HepG2 (cell line): Measurements from ENCODE around the gene METRNL. TPM values are rescaled to one million over a fixed set of nuclear protein-coding genes. Genes with fewer than 3 reads are reported as not detected.

Experiments used
- DR1 ChIP-seq: sonication (generic); formaldehyde crosslinking; IDR thresholded peaks from 2 replicates; pipeline ENCODE4 v1.8.0; 2021; ENCODE audit warnings: mild to moderate bottlenecking, missing genetic modification reagents, inconsistent platforms
- GPN1 ChIP-seq: sonication (generic); formaldehyde crosslinking; IDR thresholded peaks from 2 replicates; pipeline ENCODE4 v1.5.1; 2020; ENCODE audit warnings: missing genetic modification reagents, borderline replicate concordance
- GTF2F1 ChIP-seq: fragments of 150-350 bp; IDR thresholded peaks from 2 replicates; pipeline ENCODE4 v1.6.1; 2014; ENCODE audit warnings: low read length
- MTF2 ChIP-seq: sonication (generic); formaldehyde crosslinking; IDR thresholded peaks from 2 replicates; pipeline ENCODE4 v1.5.0; 2020; ENCODE audit warnings: missing genetic modification reagents, borderline replicate concordance
- PRPF4 ChIP-seq: fragments of 200-400 bp; formaldehyde crosslinking; IDR thresholded peaks from 2 replicates; pipeline ENCODE4 v1.6.1; 2016; ENCODE audit warnings: low read length, low read depth; ENCODE audit not compliant: poor library complexity, severe bottlenecking
- RFXAP ChIP-seq: sonication (generic); formaldehyde crosslinking; IDR thresholded peaks from 2 replicates; pipeline ENCODE4 v1.4.0; 2020; ENCODE audit warnings: missing genetic modification reagents, borderline replicate concordance
- SMYD3 ChIP-seq: sonication (generic); formaldehyde crosslinking; IDR thresholded peaks from 2 replicates; pipeline ENCODE4 v1.8.1; 2023; ENCODE audit warnings: mild to moderate bottlenecking, missing genetic modification reagents
- ZNF496 ChIP-seq: sonication (generic); formaldehyde crosslinking; IDR thresholded peaks from 2 replicates; pipeline ENCODE4 v1.8.1; 2023; ENCODE audit warnings: mild to moderate bottlenecking, moderate library complexity, missing genetic modification reagents; ENCODE audit not compliant: insufficient replicate concordance
- ZNF577 ChIP-seq: sonication (generic); formaldehyde crosslinking; IDR thresholded peaks from 2 replicates; pipeline ENCODE4 v1.4.0; 2020; ENCODE audit warnings: mild to moderate bottlenecking, low read depth, missing genetic modification reagents, borderline replicate concordance
- ZNF629 ChIP-seq: sonication (generic); formaldehyde crosslinking; conservative IDR thresholded peaks from 2 replicates; pipeline ENCODE4 v1.5.0; 2020; ENCODE audit warnings: missing genetic modification reagents
- ZNF746 ChIP-seq: sonication (generic); formaldehyde crosslinking; IDR thresholded peaks from 2 replicates; pipeline ENCODE4 v1.8.0; 2022; ENCODE audit warnings: mild to moderate bottlenecking, missing genetic modification reagents
- ZNF776 ChIP-seq: sonication (generic); formaldehyde crosslinking; IDR thresholded peaks from 2 replicates; pipeline ENCODE4 v1.4.0; 2020; ENCODE audit warnings: mild to moderate bottlenecking, missing genetic modification reagents
- polyA plus RNA-seq, 8 experiments: library from polyadenylated mRNA; depleted of rRNA in 3 of 8; stranded (reverse) in 7 of 8; unstranded in 1 of 8; fragments of >200 nt; fragmentation: Illumina TruSeq in 4 of 8; extraction: Trizol in 4 of 8; gene quantifications; 2 replicates each; pipeline versions ENCODE4 v1.2.1 to v1.2.3, GENCODE V29; 2011 to 2016; ENCODE audit warnings: low read depth in 4 of 8, missing spikeins in 1 of 8, mixed read lengths in 1 of 8; ENCODE audit not compliant: insufficient read depth in 1 of 8
- total RNA-seq, 5 experiments: library from RNA; depleted of rRNA; stranded (reverse); fragments of >200 nt; fragmentation: Illumina TruSeq; extraction: Trizol; gene quantifications; 2 replicates each; pipeline ENCODE4 v1.2.3, GENCODE V29; 2016; ENCODE audit warnings: low read depth in 1 of 5
- TF ChIP-seq, protein P1 (sequence below): sonication (generic); formaldehyde crosslinking; IDR thresholded peaks from 2 replicates; pipeline ENCODE4 v1.5.0; 2020; ENCODE audit warnings: mild to moderate bottlenecking, missing genetic modification reagents
- TF ChIP-seq, protein P2 (sequence below): sonication (generic); formaldehyde crosslinking; IDR thresholded peaks from 2 replicates; pipeline ENCODE4 v1.4.0; 2020; ENCODE audit warnings: missing genetic modification reagents, low read depth, mild to moderate bottlenecking, borderline replicate concordance
- TF ChIP-seq, protein P3 (sequence below): IDR thresholded peaks from 2 replicates; pipeline ENCODE4 v1.6.1; 2016; ENCODE audit warnings: control low read depth
- TF ChIP-seq, protein P4 (sequence below): sonication (generic); formaldehyde crosslinking; IDR thresholded peaks from 2 replicates; pipeline ENCODE4 v1.9.0; 2022; ENCODE audit warnings: low read depth, missing genetic modification reagents
- TF ChIP-seq, protein P5 (sequence below): sonication (generic); formaldehyde crosslinking; IDR thresholded peaks from 2 replicates; pipeline ENCODE4 v1.5.1; 2020; ENCODE audit warnings: missing genetic modification reagents, mild to moderate bottlenecking, borderline replicate concordance
- TF ChIP-seq, protein P6 (sequence below): sonication (generic); formaldehyde crosslinking; IDR thresholded peaks from 2 replicates; pipeline ENCODE4 v1.8.1; 2023; ENCODE audit warnings: missing genetic modification reagents, mild to moderate bottlenecking, borderline replicate concordance

METRNL gene
- total and polyA plus RNA-seq, 2 of the 13 experiments (the other 11 are each of a cell fraction or from before 2014, with no cell fraction given) = 0.66 to 0.84 TPM

DNA sequence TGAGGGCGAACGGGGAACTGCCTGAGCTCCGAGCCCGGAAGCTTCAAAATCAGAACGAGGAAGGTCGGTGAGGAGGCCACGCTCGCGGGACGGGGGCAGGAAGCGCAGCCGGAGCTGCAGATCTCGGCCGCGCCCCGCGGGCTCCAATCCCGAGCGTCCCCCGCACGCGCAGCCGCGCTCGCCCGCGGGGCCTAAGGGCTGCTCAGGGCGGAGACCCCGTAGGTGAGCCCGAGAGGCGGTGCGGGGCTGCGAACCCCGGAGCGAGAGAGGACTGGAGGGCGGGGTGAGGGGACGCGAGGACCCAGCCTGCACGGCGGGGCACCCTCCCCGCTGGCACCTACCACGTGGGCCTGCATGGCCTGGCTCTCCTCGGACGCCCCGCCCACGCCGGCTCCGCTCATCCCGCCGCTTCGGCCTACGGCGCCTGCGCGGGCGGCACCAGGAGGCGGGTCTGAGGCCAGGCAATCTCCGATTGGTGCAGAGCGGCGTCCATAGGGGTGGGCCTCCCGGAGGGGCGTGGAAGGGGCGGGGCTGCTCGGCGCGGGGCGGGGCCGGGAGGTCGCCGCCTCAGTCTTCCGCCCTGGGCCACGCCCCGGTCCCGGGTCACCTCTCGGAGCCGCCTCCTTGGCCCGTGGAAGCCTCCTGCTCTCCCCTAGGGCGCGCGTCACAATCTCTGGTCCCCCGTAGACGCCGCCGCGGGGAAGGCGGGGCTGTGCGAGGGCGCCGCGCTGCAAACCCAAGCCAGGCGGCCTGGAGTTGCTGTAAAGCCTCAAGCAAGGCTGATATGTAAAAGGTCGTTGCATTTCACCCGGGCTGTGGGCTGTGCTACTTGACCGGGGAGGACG is 27.8 kb upstream of the METRNL start (continued):
- TF ChIP-seq, protein P1, sequence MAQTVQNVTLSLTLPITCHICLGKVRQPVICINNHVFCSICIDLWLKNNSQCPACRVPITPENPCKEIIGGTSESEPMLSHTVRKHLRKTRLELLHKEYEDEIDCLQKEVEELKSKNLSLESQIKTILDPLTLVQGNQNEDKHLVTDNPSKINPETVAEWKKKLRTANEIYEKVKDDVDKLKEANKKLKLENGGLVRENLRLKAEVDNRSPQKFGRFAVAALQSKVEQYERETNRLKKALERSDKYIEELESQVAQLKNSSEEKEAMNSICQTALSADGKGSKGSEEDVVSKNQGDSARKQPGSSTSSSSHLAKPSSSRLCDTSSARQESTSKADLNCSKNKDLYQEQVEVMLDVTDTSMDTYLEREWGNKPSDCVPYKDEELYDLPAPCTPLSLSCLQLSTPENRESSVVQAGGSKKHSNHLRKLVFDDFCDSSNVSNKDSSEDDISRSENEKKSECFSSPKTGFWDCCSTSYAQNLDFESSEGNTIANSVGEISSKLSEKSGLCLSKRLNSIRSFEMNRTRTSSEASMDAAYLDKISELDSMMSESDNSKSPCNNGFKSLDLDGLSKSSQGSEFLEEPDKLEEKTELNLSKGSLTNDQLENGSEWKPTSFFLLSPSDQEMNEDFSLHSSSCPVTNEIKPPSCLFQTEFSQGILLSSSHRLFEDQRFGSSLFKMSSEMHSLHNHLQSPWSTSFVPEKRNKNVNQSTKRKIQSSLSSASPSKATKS (CRISPR knock-in tag) = no peak; the same call in 1 of the 2 replicates
- TF ChIP-seq RFXAP (CRISPR knock-in tag) = peak; percentile 24
- TF ChIP-seq, protein P2, sequence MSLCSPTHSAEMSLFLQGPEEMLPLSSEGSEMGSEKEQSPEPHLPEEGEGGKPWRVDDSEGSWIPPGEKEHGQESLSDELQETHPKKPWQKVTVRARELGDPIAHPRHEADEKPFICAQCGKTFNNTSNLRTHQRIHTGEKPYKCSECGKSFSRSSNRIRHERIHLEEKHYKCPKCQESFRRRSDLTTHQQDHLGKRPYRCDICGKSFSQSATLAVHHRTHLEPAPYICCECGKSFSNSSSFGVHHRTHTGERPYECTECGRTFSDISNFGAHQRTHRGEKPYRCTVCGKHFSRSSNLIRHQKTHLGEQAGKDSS = peak; percentile 95; the same call in 1 of the 2 replicates
- TF ChIP-seq GPN1 (CRISPR knock-in tag) = no peak
- TF ChIP-seq GTF2F1 = no peak
- TF ChIP-seq ZNF577 (CRISPR knock-in tag) = 0 out of 2 replicates have a peak, but pooled peaks have one; percentile 28
- peak; percentile 20 for TF ChIP-seq ZNF629 (CRISPR knock-in tag)
- no peak for TF ChIP-seq PRPF4
- TF ChIP-seq, protein P3, sequence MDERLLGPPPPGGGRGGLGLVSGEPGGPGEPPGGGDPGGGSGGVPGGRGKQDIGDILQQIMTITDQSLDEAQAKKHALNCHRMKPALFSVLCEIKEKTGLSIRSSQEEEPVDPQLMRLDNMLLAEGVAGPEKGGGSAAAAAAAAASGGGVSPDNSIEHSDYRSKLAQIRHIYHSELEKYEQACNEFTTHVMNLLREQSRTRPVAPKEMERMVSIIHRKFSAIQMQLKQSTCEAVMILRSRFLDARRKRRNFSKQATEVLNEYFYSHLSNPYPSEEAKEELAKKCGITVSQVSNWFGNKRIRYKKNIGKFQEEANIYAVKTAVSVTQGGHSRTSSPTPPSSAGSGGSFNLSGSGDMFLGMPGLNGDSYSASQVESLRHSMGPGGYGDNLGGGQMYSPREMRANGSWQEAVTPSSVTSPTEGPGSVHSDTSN = peak; percentile 69
- peak; percentile 90 for TF ChIP-seq DR1
- TF ChIP-seq, protein P4, sequence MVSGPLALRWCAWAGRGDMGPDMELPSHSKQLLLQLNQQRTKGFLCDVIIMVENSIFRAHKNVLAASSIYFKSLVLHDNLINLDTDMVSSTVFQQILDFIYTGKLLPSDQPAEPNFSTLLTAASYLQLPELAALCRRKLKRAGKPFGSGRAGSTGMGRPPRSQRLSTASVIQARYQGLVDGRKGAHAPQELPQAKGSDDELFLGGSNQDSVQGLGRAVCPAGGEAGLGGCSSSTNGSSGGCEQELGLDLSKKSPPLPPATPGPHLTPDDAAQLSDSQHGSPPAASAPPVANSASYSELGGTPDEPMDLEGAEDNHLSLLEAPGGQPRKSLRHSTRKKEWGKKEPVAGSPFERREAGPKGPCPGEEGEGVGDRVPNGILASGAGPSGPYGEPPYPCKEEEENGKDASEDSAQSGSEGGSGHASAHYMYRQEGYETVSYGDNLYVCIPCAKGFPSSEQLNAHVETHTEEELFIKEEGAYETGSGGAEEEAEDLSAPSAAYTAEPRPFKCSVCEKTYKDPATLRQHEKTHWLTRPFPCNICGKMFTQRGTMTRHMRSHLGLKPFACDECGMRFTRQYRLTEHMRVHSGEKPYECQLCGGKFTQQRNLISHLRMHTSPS (CRISPR knock-in tag) = peak; percentile 72
- peak; percentile 96 for TF ChIP-seq ZNF776 (CRISPR knock-in tag)
- TF ChIP-seq, protein P5, sequence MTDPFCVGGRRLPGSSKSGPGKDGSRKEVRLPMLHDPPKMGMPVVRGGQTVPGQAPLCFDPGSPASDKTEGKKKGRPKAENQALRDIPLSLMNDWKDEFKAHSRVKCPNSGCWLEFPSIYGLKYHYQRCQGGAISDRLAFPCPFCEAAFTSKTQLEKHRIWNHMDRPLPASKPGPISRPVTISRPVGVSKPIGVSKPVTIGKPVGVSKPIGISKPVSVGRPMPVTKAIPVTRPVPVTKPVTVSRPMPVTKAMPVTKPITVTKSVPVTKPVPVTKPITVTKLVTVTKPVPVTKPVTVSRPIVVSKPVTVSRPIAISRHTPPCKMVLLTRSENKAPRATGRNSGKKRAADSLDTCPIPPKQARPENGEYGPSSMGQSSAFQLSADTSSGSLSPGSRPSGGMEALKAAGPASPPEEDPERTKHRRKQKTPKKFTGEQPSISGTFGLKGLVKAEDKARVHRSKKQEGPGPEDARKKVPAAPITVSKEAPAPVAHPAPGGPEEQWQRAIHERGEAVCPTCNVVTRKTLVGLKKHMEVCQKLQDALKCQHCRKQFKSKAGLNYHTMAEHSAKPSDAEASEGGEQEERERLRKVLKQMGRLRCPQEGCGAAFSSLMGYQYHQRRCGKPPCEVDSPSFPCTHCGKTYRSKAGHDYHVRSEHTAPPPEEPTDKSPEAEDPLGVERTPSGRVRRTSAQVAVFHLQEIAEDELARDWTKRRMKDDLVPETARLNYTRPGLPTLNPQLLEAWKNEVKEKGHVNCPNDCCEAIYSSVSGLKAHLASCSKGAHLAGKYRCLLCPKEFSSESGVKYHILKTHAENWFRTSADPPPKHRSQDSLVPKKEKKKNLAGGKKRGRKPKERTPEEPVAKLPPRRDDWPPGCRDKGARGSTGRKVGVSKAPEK (CRISPR knock-in tag) = no peak
- peak; percentile 75; the same call in 1 of the 2 replicates for TF ChIP-seq MTF2 (CRISPR knock-in tag)
- TF ChIP-seq ZNF746 (CRISPR knock-in tag) = peak; percentile 33; the same call in 1 of the 2 replicates
- TF ChIP-seq, protein P6, sequence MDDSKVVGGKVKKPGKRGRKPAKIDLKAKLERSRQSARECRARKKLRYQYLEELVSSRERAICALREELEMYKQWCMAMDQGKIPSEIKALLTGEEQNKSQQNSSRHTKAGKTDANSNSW (CRISPR knock-in tag) = 0 out of 2 replicates have a peak, but pooled peaks have one; percentile 90
- TF ChIP-seq ZNF496 (CRISPR knock-in tag) = no peak
- peak; percentile 80; the same call in 1 of the 2 replicates for TF ChIP-seq SMYD3
